Neural progenitor cell (in vitro differentiated cells): Measurements from ENCODE around the gene OR7A5.

Source experiments
- CTCF ChIP-seq: fragments of 200-600 bp; sonication (generic); IDR thresholded peaks from 2 replicates; pipeline ENCODE4 v1.5.1; 2017; ENCODE audit warnings: antibody characterized with exemption, mild to moderate bottlenecking
- EZH2phosphoT487 ChIP-seq: fragments of 200-600 bp; sonication (generic); IDR thresholded peaks from 2 replicates; pipeline ENCODE4 v1.6.1; 2017; ENCODE audit warnings: antibody characterized with exemption

GRCh38 chr19:14843169-14843568, 8.2 kb upstream of the OR7A5 start:
- TF ChIP-seq EZH2phosphoT487 (no peak), CTCF (no peak)
